HEK293T (cell line): ENCODE data around the gene MATN3.
A peak's percentile ranks its signal among the peaks of the same experiment; 100 is the strongest.

Source experiments
- CTCF ChIA-PET: fragments of 350-600 bp; formaldehyde crosslinking; extraction: SDS; loops from one replicate; lab custom pipeline; 2021; ENCODE audit warnings: antibody characterized with exemption, inconsistent platforms; lab: Yijun Ruan, JAX
- POLR2A ChIA-PET: fragments of 350-600 bp; formaldehyde crosslinking; extraction: SDS; loops from one replicate; lab custom pipeline; 2020; ENCODE audit warnings: antibody characterized with exemption, inconsistent platforms; lab: Yijun Ruan, JAX
- DNase-seq: peaks from one replicate; pipeline ENCODE4 v3.0.0; 2012; ENCODE audit warnings: mixed read lengths; ENCODE audit errors: extremely low spot score
- ARNT ChIP-seq: fragments of 450-650 bp; IDR thresholded peaks from 2 replicates; pipeline ENCODE4 v1.6.1; 2017; ENCODE audit warnings: mild to moderate bottlenecking
- BHLHE40 ChIP-seq: fragments of 450-650 bp; IDR thresholded peaks from 2 replicates; pipeline ENCODE4 v1.6.1; 2016; ENCODE audit warnings: mild to moderate bottlenecking, moderate library complexity, borderline replicate concordance
- CTBP1 ChIP-seq: fragments of 450-650 bp; IDR thresholded peaks from 2 replicates; pipeline ENCODE4 v1.6.1; 2016; ENCODE audit warnings: borderline replicate concordance
- ELF4 ChIP-seq: fragments of 450-650 bp; IDR thresholded peaks from 2 replicates; pipeline ENCODE4 v1.6.1; 2017; ENCODE audit warnings: antibody characterized with exemption
- FOXA1 ChIP-seq: fragments of 450-650 bp; IDR thresholded peaks from 2 replicates; pipeline ENCODE4 v1.6.1; 2016; ENCODE audit warnings: mild to moderate bottlenecking
- FOXK2 ChIP-seq: fragments of 450-650 bp; IDR thresholded peaks from 2 replicates; pipeline ENCODE4 v1.6.1; 2016; ENCODE audit warnings: mild to moderate bottlenecking
- FOXM1 ChIP-seq: fragments of 450-650 bp; IDR thresholded peaks from 2 replicates; pipeline ENCODE4 v1.6.1; 2017; ENCODE audit warnings: mild to moderate bottlenecking, borderline replicate concordance
- HDGF ChIP-seq: fragments of 450-650 bp; IDR thresholded peaks from 2 replicates; pipeline ENCODE4 v1.6.1; 2017; ENCODE audit warnings: antibody characterized with exemption, borderline replicate concordance
- L3MBTL2 ChIP-seq: fragments of 450-650 bp; conservative IDR thresholded peaks from 2 replicates; pipeline ENCODE4 v1.6.1; 2016; ENCODE audit warnings: mild to moderate bottlenecking
- LEF1 ChIP-seq: fragments of 450-650 bp; IDR thresholded peaks from 2 replicates; pipeline ENCODE4 v1.6.1; 2017; ENCODE audit warnings: mild to moderate bottlenecking, borderline replicate concordance
- NFRKB ChIP-seq: fragments of 450-650 bp; IDR thresholded peaks from 2 replicates; pipeline ENCODE4 v1.6.1; 2016; ENCODE audit warnings: mild to moderate bottlenecking, moderate library complexity
- SP1 ChIP-seq: fragments of 450-650 bp; IDR thresholded peaks from 2 replicates; pipeline ENCODE4 v1.6.1; 2017
- SUZ12 ChIP-seq: fragments of 450-650 bp; IDR thresholded peaks from 2 replicates; pipeline ENCODE4 v1.6.1; 2016; ENCODE audit warnings: mild to moderate bottlenecking
- TARDBP ChIP-seq: fragments of 450-650 bp; IDR thresholded peaks from 2 replicates; pipeline ENCODE4 v1.6.1; 2016
- ZNF384 ChIP-seq: fragments of 450-650 bp; IDR thresholded peaks from 2 replicates; pipeline ENCODE4 v1.6.1; 2016
- TF ChIP-seq, protein P1 (sequence below): fragments of 450-650 bp; IDR thresholded peaks from 2 replicates; pipeline ENCODE4 v1.6.1; 2016

Gene MATN3

DNA sequence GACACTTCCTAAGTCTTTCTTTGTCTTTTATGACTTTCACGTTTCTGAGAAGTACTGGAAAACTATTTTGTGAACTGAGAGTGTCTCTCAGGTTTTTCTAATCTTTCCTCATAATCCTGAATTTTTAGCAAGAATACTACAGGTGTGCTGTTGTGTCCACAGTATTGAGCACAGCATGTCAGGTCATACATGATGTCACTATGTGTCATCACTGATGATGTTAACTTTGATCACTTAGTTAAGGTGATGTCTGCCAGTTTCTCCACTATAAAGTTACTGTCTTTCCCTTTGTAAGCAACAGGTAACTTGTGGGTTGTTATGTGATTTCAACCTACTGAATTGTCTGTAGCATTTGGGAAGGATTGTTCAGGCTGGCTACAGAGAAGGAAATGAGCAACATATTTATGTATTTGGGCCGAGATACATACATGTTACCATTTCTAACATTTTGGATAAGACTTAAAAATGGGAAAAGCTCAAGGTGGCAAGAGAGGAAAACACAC is 11.1 kb downstream of the MATN3 start:
- no peak for DNase-seq
- POLR2A ChIA-PET, result interaction anchor here (1.3 kb wide), 1 partner anchor 12 kb away, joined by 4 read pairs; the partner anchor contains the start of gene WDR35
- TF ChIP-seq ELF4, result no peak
- no peak for TF ChIP-seq HDGF
- no peak for TF ChIP-seq FOXM1
- TF ChIP-seq ZNF384, result no peak
- TF ChIP-seq FOXA1, result no peak
- no peak for TF ChIP-seq CTBP1
- no peak for TF ChIP-seq NFRKB
- TF ChIP-seq ARNT, result no peak
- no peak for TF ChIP-seq LEF1
- TF ChIP-seq, protein P1, sequence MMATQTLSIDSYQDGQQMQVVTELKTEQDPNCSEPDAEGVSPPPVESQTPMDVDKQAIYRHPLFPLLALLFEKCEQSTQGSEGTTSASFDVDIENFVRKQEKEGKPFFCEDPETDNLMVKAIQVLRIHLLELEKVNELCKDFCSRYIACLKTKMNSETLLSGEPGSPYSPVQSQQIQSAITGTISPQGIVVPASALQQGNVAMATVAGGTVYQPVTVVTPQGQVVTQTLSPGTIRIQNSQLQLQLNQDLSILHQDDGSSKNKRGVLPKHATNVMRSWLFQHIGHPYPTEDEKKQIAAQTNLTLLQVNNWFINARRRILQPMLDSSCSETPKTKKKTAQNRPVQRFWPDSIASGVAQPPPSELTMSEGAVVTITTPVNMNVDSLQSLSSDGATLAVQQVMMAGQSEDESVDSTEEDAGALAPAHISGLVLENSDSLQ, result no peak
- TF ChIP-seq BHLHE40, result no peak
- TF ChIP-seq SUZ12, result no peak
- TF ChIP-seq L3MBTL2, result no peak
- no peak for TF ChIP-seq FOXK2
- CTCF ChIA-PET, result interaction anchor here (1.2 kb wide), 1 partner anchor 14 kb away, joined by 3 read pairs; no protein-coding TSS in a partner anchor

DNA sequence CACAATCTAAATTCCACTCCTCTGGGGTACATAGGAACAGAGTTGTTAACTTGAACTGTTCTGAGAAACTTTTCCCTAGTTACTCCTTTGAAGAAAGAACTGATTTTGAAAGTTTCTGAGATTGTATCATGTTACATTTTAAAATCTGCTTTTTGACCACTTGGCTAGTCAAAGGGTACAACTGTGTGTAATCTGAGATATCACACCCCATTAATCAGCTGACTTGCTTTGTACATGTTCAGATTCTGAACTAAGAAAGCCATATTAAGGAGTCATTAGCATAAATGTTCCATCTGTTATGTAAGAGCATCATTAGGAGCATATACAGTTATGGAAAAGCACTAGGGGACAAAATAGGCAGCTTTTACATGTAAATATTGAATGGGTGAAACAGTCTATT is 18.7 kb downstream of the MATN3 start:
- TF ChIP-seq CTBP1, result no peak
- no peak for TF ChIP-seq SUZ12
- ChIA-PET CTCF (interaction anchor here (0.6 kb wide), 1 partner anchor 11 kb away, joined by 3 read pairs; no protein-coding TSS in a partner anchor), POLR2A (no interaction called here)
- no peak for DNase-seq

- ChIA-PET CTCF (no interaction called here), POLR2A (no interaction called here)
- TF ChIP-seq ELF4 (no peak), TARDBP (no peak), LEF1 (no peak), BHLHE40 (no peak), FOXA1 (no peak), L3MBTL2 (no peak), SP1 (no peak), ZNF384 (no peak), SUZ12 (no peak), FOXK2 (no peak), NFRKB (no peak)
- TF ChIP-seq, protein P1, result no peak
- no peak for DNase-seq
Measured at GRCh38 chr2:19991895-19992294, 20.6 kb downstream of the MATN3 start.

GRCh38 chr2:19990416-19990728 is 22.1 kb downstream of the MATN3 start:
- no peak for DNase-seq
- POLR2A ChIA-PET, result interaction anchor here (1.0 to 1.5 kb wide), 4 partner anchors 10 to 90 kb away, joined by 3 to 4 read pairs (median 4); no protein-coding TSS in a partner anchor
- TF ChIP-seq SP1, result no peak
- no peak for TF ChIP-seq ELF4
- 0 out of 2 replicates have a peak, but pooled peaks have one; percentile 18 for TF ChIP-seq L3MBTL2
- CTCF ChIA-PET, result interaction anchor here (0.6 to 1.0 kb wide), 2 partner anchors 103 to 104 kb away, joined by 3 read pairs; no protein-coding TSS in a partner anchor

DNA sequence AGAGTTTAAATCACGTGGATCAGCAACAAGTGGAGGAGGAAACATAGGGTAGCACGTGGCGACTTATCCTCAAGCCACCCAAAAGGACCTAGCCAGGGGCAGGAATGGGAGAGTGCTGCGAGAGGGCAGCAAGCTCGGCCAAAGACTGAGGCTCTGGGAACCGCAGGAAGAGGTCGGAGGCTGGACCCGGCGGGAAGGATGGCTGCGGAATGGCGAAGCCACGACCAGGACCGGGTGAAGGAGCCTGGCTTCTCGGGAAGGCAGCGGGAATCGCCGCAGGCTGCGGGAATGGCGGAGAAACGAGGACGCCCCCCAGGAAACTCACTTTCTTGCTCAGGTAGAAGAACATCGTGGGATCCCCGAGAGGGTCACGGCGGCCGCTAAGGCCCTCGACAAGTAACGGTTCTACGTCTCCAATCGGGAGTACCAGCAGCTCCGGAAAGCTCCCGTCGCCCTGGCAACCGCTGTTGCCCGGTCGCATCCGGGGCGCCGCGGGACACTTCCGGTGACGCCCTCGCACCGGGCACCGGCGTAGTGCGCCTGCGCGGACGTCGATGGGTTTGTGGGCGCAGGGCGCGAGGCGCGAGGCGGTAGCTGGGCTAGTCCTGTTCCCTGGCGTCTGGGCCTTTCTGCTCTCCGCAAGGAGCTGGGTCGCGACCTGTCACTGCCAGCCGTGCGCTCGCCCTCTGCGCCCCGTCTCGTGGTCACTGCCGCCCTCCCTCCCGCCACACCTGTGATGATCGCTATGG is 22.6 kb downstream of the MATN3 start, which contains the start of gene WDR35:
WDR35 (minus strand) TSS at position 439 of the 749 bp plus-strand sequence; CDS start at position 349, 90 bp downstream.
- peak; percentile 14; the same call in 1 of the 2 replicates for TF ChIP-seq ELF4
- TF ChIP-seq L3MBTL2, result peak; percentile 87
- no peak for TF ChIP-seq ZNF384
- POLR2A ChIA-PET, result interaction anchor here (1.0 to 1.5 kb wide), 4 partner anchors 10 to 89 kb away, joined by 3 to 4 read pairs (median 4); no protein-coding TSS in a partner anchor
- DNase-seq, result peak; percentile 96
- CTCF ChIA-PET, result interaction anchor here (0.6 to 1.0 kb wide), 2 partner anchors 104 to 105 kb away, joined by 3 read pairs; no protein-coding TSS in a partner anchor

DNA sequence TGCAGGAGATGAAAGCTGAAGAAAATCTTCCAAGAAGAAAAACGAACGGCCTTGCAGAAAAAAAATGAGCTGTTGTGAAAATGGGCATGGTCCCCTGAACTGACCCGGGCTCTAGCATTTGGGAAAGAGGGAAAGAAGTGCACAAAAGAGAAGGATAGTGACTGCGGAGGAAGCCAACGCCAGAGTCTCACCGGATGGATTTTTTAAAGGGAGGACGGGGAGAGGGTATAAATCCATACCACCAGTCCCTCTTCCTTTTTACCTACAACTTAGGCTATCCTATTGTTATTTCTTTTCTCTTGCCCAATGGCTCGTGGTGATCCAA is 23.2 kb downstream of the MATN3 start:
- ChIA-PET CTCF (no interaction called here), POLR2A (interaction anchor here (1.0 to 1.5 kb wide), 4 partner anchors 11 to 89 kb away, joined by 3 to 4 read pairs (median 4); no protein-coding TSS in a partner anchor)
- no peak for DNase-seq
- TF ChIP-seq, protein P1, result no peak

DNA sequence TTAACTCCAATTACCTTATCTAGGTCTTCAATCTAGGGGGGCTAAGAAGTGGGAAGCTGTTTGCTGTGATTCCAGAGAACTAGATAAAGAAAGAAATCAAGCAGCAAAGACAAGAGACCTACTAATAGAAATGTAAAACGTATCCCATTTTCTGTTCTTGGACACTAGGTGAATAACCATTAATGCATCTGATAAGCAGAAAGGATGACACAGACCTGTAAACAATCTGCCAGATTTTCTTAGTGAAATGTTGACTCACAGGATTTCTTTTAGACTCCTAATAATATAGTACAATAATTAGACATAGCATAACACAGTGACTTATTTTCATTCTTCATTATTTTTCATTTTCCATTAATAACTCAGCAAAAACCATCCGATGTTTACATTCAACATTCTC is 23.9 kb downstream of the MATN3 start:
- CTCF ChIA-PET, result interaction anchor here (1.0 kb wide), 1 partner anchor 27 kb away, joined by 4 read pairs; no protein-coding TSS in a partner anchor
- POLR2A ChIA-PET, result no interaction called here
- no peak for TF ChIP-seq FOXA1
- TF ChIP-seq L3MBTL2, result no peak
- DNase-seq, result no peak
